ENCODE data around the gene HK2.
"Not testable (repeated sequence)": the region's sequence is repeated elsewhere in the genome, so short reads cannot be mapped to it uniquely, and the experiment has no call there.

Gene HK2

GRCh38 chr2:74834792-74835755, 1.1 kb downstream of the HK2 start:
- peak; percentile 34 for DNase-seq (ENCODE audit: low read depth)

- DNase-seq (ENCODE audit: low read depth): no peak
Measured at GRCh38 chr2:74835831-74836674, 2.1 kb downstream of the HK2 start.

GRCh38 chr2:74836675-74837401, 2.9 kb downstream of the HK2 start:
- DNase-seq (ENCODE audit: low read depth): no peak

- DNase-seq (ENCODE audit: low read depth): no peak
Measured at GRCh38 chr2:74841641-74842040, 7.7 kb downstream of the HK2 start.

GRCh38 chr2:74843433-74843832, 9.5 kb downstream of the HK2 start:
- no peak for DNase-seq (ENCODE audit: low read depth)

- DNase-seq (ENCODE audit: low read depth): no peak
Measured at GRCh38 chr2:74843899-74844298, 10.0 kb downstream of the HK2 start.

GRCh38 chr2:74844752-74845151, 10.8 kb downstream of the HK2 start:
- no peak for DNase-seq (ENCODE audit: low read depth)

GRCh38 chr2:74845217-74845751, 11.4 kb downstream of the HK2 start:
- no peak for DNase-seq (ENCODE audit: low read depth)

- no peak for DNase-seq (ENCODE audit: low read depth)
Measured at GRCh38 chr2:74845991-74846390, 12.1 kb downstream of the HK2 start.

- no peak for DNase-seq (ENCODE audit: low read depth)
Measured at GRCh38 chr2:74846481-74846880, 12.6 kb downstream of the HK2 start.

- DNase-seq (ENCODE audit: low read depth): no peak
Measured at GRCh38 chr2:74847070-74847858, 13.3 kb downstream of the HK2 start.

GRCh38 chr2:74849228-74849892, 15.4 kb downstream of the HK2 start:
- DNase-seq (ENCODE audit: low read depth): no peak

- DNase-seq (ENCODE audit: low read depth): no peak
Measured at GRCh38 chr2:74850496-74851190, 16.7 kb downstream of the HK2 start.

GRCh38 chr2:74851191-74851566, 17.3 kb downstream of the HK2 start:
- no peak for DNase-seq (ENCODE audit: low read depth)

GRCh38 chr2:74853360-74853759, 19.4 kb downstream of the HK2 start:
- DNase-seq (ENCODE audit: low read depth): not testable (repeated sequence)

- DNase-seq (ENCODE audit: low read depth): no peak
Measured at GRCh38 chr2:74854401-74854800, 20.5 kb downstream of the HK2 start.

- not testable (repeated sequence) for DNase-seq (ENCODE audit: low read depth)
Measured at GRCh38 chr2:74855114-74855707, 21.3 kb downstream of the HK2 start.

- no peak for DNase-seq (ENCODE audit: low read depth)
Measured at GRCh38 chr2:74856004-74856578, 22.2 kb downstream of the HK2 start.

- no peak for DNase-seq (ENCODE audit: low read depth)
Measured at GRCh38 chr2:74856599-74856998, 22.7 kb downstream of the HK2 start.
